Hepatocyte (in vitro differentiated cells): ENCODE measurements around the gene PRSS27. TPM values are rescaled to one million over a fixed set of nuclear protein-coding genes. Genes with fewer than 3 reads are reported as not detected.
"Not testable (repeated sequence)": the region's sequence is repeated elsewhere in the genome, so short reads cannot be mapped to it uniquely, and the experiment has no call there.

Experiments used
- DNase-seq: peaks from one replicate; pipeline ENCODE4 v3.0.0-alpha.2; 2016; ENCODE audit warnings: low spot score
- H2AFZ ChIP-seq: fragments of 200-600 bp; sonication (generic); 2 replicates; pipeline ENCODE4 v1.6.0; 2016; ENCODE audit warnings: antibody characterized with exemption, mild to moderate bottlenecking
- H3K27ac ChIP-seq: fragments of 200-600 bp; sonication (generic); 2 replicates; pipeline ENCODE4 v1.5.1; 2016; ENCODE audit warnings: mild to moderate bottlenecking
- H3K27me3 ChIP-seq: fragments of 200-600 bp; sonication (generic); 2 replicates; pipeline ENCODE4 v1.6.1; 2016
- H3K36me3 ChIP-seq: fragments of 200-600 bp; sonication (generic); replicated peaks from 2 replicates; pipeline ENCODE4 v1.5.1; 2016; ENCODE audit warnings: low read depth; ENCODE audit not compliant: insufficient read depth
- H3K4me1 ChIP-seq: fragments of 200-600 bp; sonication (generic); 2 replicates; pipeline ENCODE4 v1.5.1; 2016; ENCODE audit warnings: mild to moderate bottlenecking, moderate library complexity; ENCODE audit not compliant: insufficient read depth
- H3K4me2 ChIP-seq: fragments of 200-600 bp; sonication (generic); 2 replicates; pipeline ENCODE4 v1.6.0; 2016
- H3K4me3 ChIP-seq: fragments of 200-600 bp; sonication (generic); 2 replicates; pipeline ENCODE4 v1.5.1; 2016; ENCODE audit warnings: mild to moderate bottlenecking
- H3K79me2 ChIP-seq: fragments of 200-600 bp; sonication (generic); 2 replicates; pipeline ENCODE4 v1.6.0; 2017; ENCODE audit warnings: mild to moderate bottlenecking
- H3K9me2 ChIP-seq: fragments of 200-600 bp; sonication (generic); replicated peaks from 2 replicates; pipeline ENCODE4 v1.6.0; 2017; ENCODE audit warnings: mild to moderate bottlenecking; ENCODE audit not compliant: insufficient read depth
- H3K9me3 ChIP-seq: fragments of 200-600 bp; sonication (generic); 2 replicates; pipeline ENCODE4 v1.5.1; 2016; ENCODE audit warnings: low read depth, mild to moderate bottlenecking
- H4K20me1 ChIP-seq: fragments of 200-600 bp; sonication (generic); 2 replicates; pipeline ENCODE4 v1.6.0; 2016; ENCODE audit warnings: mild to moderate bottlenecking; ENCODE audit not compliant: insufficient read depth, poor library complexity, severe bottlenecking
- CTCF ChIP-seq: fragments of 200-600 bp; sonication (generic); IDR thresholded peaks from 2 replicates; pipeline ENCODE4 v1.5.1; 2016; ENCODE audit warnings: antibody characterized with exemption, mild to moderate bottlenecking; ENCODE audit not compliant: poor library complexity
- EZH2 ChIP-seq: fragments of 200-600 bp; sonication (generic); IDR thresholded peaks from 2 replicates; pipeline ENCODE4 v1.6.1; 2016; ENCODE audit warnings: antibody characterized with exemption, mild to moderate bottlenecking, borderline replicate concordance
- EZH2phosphoT487 ChIP-seq: fragments of 200-600 bp; sonication (generic); IDR thresholded peaks from one replicate; pipeline ENCODE4 v1.6.1; 2018; ENCODE audit warnings: antibody characterized with exemption, mild to moderate bottlenecking, low read depth, moderate library complexity; ENCODE audit not compliant: unreplicated experiment, severe bottlenecking
- WGBS: methylation state at CpG from one replicate; pipeline ENCODE4 v1.1.6; 2016; ENCODE audit warnings: low lambda C conversion rate; ENCODE audit errors: missing lambda C conversion rate; 5-methylcytosine and 5-hydroxymethylcytosine counted together
- polyA plus RNA-seq: library from polyadenylated mRNA; unstranded; fragments of >200 nt; fragmentation: Nextera tagmentation; extraction: Ambion mirVana; gene quantifications from 2 replicates; pipeline ENCODE4 v1.2.1, GENCODE V29; 2016
- total RNA-seq: library from RNA; depleted of rRNA; stranded (reverse); fragments of >200 nt; gene quantifications from 2 replicates; pipeline ENCODE4 v1.2.3, GENCODE V29; 2014

PRSS27 gene
- total and polyA plus RNA-seq, 2 experiments from 2014 or later, result 1.4 TPM

DNA sequence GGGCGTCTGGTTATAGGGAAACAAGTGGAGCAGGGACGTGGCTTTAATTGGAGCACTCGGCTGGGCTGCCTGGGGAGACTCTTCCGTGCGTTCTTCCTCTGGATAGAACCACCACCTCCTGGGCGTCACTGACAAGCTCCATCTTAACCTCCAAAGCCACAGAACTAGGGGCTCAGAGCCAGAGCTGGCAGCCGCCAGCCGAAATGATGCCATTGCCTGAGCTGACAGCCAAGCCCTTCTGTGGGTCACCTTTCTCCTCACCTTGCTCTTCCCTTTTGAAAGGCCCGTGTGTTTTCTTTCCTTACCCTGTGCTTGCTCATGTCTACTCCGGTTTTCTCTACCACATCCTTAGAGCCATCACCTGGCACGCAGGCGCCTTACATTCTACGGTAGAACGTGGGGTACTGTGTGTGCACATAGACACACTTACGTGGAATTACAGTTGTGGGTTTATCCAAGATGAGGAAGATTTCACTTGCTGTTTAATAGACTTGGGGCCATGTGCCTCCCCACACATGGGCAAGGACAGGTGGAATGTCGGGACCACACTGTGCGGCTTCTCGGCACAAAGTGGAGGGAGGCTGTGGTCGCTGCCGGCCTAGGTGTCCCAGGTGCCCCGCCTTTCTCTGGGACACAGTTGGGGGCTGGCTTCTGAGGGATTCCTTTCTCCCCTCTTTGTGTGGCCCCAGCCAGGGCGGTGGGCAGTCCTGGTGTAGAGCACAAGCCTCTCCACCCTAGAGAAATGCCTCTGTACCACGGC is 41.6 kb downstream of the PRSS27 start:
- peaks cover 17% of the 10 kb centered on the region for H3K79me2 ChIP-seq
- H3K27ac ChIP-seq, H4K20me1 ChIP-seq, H3K4me2 ChIP-seq, H3K4me3 ChIP-seq, H2AFZ ChIP-seq, DNase-seq, H3K9me2 ChIP-seq, H3K27me3 ChIP-seq, H3K9me3 ChIP-seq, H3K4me1 ChIP-seq, H3K36me3 ChIP-seq: not testable (repeated sequence)
- 94% methylated on average over 12 of the region's 23 CpGs for WGBS

DNA sequence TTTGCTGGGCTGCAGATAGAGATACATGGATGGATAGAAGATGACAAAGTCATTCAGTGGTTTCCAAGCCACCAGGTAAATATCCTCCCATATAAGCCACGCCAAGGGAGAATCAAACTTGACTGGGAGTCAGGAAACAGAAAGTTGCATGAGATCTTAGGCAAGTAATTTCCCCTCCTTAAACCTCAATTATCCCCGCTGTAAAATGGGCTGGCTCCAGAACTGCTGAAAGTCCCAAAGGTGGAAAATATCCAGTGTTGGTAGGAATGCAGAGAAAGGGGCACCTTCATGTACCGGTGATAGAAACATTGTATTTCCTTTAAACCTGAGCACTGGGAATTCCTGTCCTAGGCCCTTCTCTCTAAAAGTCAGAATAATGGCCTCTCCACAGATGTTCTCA is 43.1 kb downstream of the PRSS27 start:
- not testable (repeated sequence) for H3K4me3 ChIP-seq, H2AFZ ChIP-seq, H3K4me1 ChIP-seq, H3K9me3 ChIP-seq, H4K20me1 ChIP-seq, H3K9me2 ChIP-seq, H3K36me3 ChIP-seq, H3K27me3 ChIP-seq, H3K27ac ChIP-seq, H3K4me2 ChIP-seq, DNase-seq
- H3K79me2 ChIP-seq, result peaks cover 14% of the 10 kb centered on the region
- WGBS, result 100% methylated on average over 3 of the region's 3 CpGs

- H3K79me2 ChIP-seq, result peaks cover 16% of the 10 kb centered on the region
- no peak overlapping the region for H3K4me2 ChIP-seq
- H4K20me1 ChIP-seq, result no peaks in the 10 kb centered on the region
- TF ChIP-seq EZH2phosphoT487 (no peak), CTCF (no peak), EZH2 (no peak)
- no peak overlapping the region for H2AFZ ChIP-seq
- no peak for DNase-seq
- no peaks in the 10 kb centered on the region for H3K27me3 ChIP-seq
- H3K27ac ChIP-seq, result no peak overlapping the region
- no peaks in the 10 kb centered on the region for H3K36me3 ChIP-seq
- no peaks in the 10 kb centered on the region for H3K9me3 ChIP-seq
- no peak overlapping the region for H3K4me3 ChIP-seq
- peaks cover 8% of the 10 kb centered on the region for H3K4me1 ChIP-seq
- WGBS, result 89% methylated on average over 16 of the region's 16 CpGs
- no peaks in the 10 kb centered on the region for H3K9me2 ChIP-seq
These were observed 44.3 kb downstream of the PRSS27 start for GRCh38 chr16:2675714-2676113.

- Histone ChIP-seq H4K20me1 (no peaks in the 10 kb centered on the region), H3K79me2 (peaks cover 16% of the 10 kb centered on the region), H3K9me2 (no peaks in the 10 kb centered on the region), H3K4me3 (no peak overlapping the region), H3K27ac (no peak overlapping the region), H3K4me1 (peaks cover 8% of the 10 kb centered on the region), H3K36me3 (no peaks in the 10 kb centered on the region), H3K27me3 (no peaks in the 10 kb centered on the region), H3K4me2 (no peak overlapping the region), H2AFZ (no peak overlapping the region), H3K9me3 (no peaks in the 10 kb centered on the region)
- no peak for DNase-seq
- TF ChIP-seq EZH2phosphoT487 (no peak), EZH2 (no peak), CTCF (no peak)
- 91% methylated on average over 7 of the region's 7 CpGs for WGBS
These were observed 45.0 kb downstream of the PRSS27 start for GRCh38 chr16:2675021-2675420.
